ENCODE measurements around the gene DSCAM. TPM values are rescaled to one million over a fixed set of nuclear protein-coding genes. Genes with fewer than 3 reads are reported as not detected.

The DSCAM gene
- total RNA-seq, 1 donor from 2014 or later, result not detected

DNA sequence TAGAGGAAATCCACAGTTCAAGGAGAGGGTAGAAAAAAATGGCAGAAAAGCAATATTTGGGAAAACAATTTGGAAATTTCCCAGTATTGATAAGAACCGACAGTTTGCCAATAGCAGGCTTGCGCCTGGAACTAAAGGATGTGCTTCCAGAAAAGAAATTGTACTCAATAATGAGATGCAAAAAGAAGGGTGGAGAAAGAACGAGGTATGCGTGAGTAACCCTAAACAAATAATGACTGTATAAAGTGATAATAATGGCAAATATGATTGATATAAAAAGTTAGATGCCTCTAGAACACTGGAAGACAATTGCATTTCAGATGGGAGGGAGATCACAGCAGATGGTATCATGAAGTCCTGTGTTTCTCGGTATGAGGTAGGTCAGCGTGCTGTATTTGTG, 458.9 kb downstream of the DSCAM start:
- no peak overlapping the region for H3K4me3 ChIP-seq
- no peaks in the 10 kb centered on the region for H3K36me3 ChIP-seq
- H3K27me3 ChIP-seq, result no peaks in the 10 kb centered on the region
- intact Hi-C loops (cut with DNase I), result no loop called here
- no peak for DNase-seq (ENCODE audit: extremely low spot score in 2 of 2)
- no peak overlapping the region for H3K27ac ChIP-seq
- peaks cover 4% of the 10 kb centered on the region for H3K4me1 ChIP-seq
- no peaks in the 10 kb centered on the region for H3K9me3 ChIP-seq
- TF ChIP-seq POLR2AphosphoS5 (IDR thresholded peaks at IDR 0.05; ENCODE audit: insufficient read depth in 1 of 2, low read depth in 1 of 2) (no peak), POLR2A (IDR thresholded peaks at IDR 0.05) (no peak)
- TF ChIP-seq, protein P1, sequence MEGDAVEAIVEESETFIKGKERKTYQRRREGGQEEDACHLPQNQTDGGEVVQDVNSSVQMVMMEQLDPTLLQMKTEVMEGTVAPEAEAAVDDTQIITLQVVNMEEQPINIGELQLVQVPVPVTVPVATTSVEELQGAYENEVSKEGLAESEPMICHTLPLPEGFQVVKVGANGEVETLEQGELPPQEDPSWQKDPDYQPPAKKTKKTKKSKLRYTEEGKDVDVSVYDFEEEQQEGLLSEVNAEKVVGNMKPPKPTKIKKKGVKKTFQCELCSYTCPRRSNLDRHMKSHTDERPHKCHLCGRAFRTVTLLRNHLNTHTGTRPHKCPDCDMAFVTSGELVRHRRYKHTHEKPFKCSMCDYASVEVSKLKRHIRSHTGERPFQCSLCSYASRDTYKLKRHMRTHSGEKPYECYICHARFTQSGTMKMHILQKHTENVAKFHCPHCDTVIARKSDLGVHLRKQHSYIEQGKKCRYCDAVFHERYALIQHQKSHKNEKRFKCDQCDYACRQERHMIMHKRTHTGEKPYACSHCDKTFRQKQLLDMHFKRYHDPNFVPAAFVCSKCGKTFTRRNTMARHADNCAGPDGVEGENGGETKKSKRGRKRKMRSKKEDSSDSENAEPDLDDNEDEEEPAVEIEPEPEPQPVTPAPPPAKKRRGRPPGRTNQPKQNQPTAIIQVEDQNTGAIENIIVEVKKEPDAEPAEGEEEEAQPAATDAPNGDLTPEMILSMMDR (IDR thresholded peaks at IDR 0.05), result no peak

DNA sequence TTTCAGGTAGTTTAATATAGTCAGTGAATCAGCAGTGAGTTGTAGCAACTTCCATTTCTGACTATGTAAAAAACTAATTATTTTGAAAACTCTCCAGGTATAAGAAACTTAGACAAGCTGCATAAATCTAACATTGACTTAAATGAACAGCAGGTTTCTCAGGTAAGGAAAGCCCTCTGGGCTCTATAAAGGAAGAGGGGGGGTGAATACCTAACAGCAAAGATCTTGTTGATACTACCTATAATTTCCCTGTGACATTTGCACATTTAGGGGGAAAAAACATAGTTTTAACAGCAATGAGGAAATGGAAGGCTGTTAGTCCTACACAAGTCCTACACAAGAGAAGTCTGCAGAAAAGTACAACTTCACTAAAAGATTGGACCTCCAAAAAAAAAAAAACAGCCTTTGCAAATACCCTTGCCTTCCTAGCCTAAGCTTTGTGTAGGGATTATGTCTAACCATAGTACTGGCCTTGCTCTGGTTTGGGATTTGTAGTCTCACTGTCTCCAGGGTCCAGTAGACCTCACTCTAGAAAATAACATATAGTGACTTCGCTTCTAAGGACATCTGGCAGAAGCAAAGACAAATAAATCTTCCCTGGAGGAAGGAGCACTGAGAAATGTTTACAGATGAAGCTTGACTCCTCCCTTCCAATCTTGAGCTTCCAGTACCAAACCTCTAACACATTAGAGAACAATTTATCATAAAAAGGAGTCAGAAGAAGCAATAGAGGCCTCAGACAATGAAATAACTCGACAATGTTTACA, 459.8 kb downstream of the DSCAM start:
- intact Hi-C loops (cut with DNase I), result no loop called here

DNA sequence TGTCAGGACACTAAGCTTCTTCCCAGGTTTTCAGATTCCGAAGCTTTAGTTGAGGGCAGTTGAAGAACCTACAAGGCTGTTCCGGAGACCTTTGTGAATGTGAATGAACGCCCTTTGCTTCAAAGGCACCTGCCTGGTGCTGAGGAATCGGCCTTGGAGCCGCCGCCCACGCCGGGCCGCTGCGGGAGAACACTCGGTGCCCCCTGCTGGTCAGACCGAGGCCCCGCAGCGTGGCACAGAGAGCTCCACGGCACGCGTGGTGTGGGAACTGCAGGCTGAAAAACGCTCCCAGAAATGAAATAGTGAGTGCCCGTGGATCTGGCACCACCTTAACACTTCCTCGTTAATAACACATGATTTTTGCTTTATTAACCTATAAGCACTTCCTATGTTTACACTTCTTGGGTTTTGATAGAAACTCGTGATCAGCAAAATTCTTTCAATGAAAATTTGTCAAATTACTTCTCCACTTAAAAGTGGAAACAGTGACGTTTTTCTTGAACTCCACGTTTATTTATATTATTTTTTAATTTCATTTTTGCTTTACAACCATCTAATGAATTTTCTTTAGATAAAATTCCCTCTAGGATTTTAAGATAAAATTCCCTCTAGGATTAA, 460.6 kb downstream of the DSCAM start:
- no peak for DNase-seq (ENCODE audit: extremely low spot score in 2 of 2)
- Histone ChIP-seq H3K9me3 (no peaks in the 10 kb centered on the region), H3K27ac (no peak overlapping the region), H3K4me3 (no peak overlapping the region), H3K27me3 (no peaks in the 10 kb centered on the region), H3K36me3 (no peaks in the 10 kb centered on the region), H3K4me1 (peaks cover 4% of the 10 kb centered on the region)
- TF ChIP-seq POLR2A (IDR thresholded peaks at IDR 0.05), result no peak
- TF ChIP-seq, protein P1 (IDR thresholded peaks at IDR 0.05), result peak in 2 of 3 experiments; percentile 23 to 66
- intact Hi-C loops (cut with DNase I), result no loop called here

More for the DNA sequence above, 459.8 kb downstream of the DSCAM start:
- peaks cover 4% of the 10 kb centered on the region for H3K4me1 ChIP-seq
- no peak for TF ChIP-seq POLR2A (IDR thresholded peaks at IDR 0.05)
- TF ChIP-seq, protein P1 (IDR thresholded peaks at IDR 0.05), result no peak
- no peak for TF ChIP-seq POLR2AphosphoS5 (IDR thresholded peaks at IDR 0.05; ENCODE audit: insufficient read depth in 1 of 2, low read depth in 1 of 2)
- no peaks in the 10 kb centered on the region for H3K36me3 ChIP-seq
- no peaks in the 10 kb centered on the region for H3K9me3 ChIP-seq
- no peak overlapping the region for H3K4me3 ChIP-seq
- DNase-seq (ENCODE audit: extremely low spot score in 2 of 2), result no peak
- no peaks in the 10 kb centered on the region for H3K27me3 ChIP-seq
- no peak overlapping the region for H3K27ac ChIP-seq

DNA sequence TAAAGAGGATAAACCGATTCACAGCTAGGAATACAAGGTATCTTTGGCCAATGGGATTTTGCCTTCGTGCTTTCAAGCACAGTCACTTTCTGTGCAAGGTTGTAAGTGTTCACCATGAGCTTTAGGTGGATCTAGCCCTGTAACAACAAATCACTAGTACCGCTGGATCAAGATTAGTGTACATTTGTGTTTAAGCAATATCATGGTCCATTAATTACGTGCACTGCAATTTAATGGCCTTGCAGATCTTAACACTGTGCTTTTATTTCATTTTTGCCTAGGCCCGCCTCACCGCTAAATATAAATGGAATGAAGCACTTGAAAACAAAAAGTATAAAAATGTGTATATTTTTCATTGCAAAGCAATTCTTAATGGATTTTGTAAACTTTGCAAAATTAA, 461.1 kb downstream of the DSCAM start:
- intact Hi-C loops (cut with DNase I), result no loop called here
- DNase-seq (ENCODE audit: extremely low spot score in 2 of 2), result no peak
- H3K4me3 ChIP-seq, result no peak overlapping the region
- H3K4me1 ChIP-seq, result peaks cover 4% of the 10 kb centered on the region
- TF ChIP-seq POLR2A (IDR thresholded peaks at IDR 0.05) (no peak), POLR2AphosphoS5 (IDR thresholded peaks at IDR 0.05; ENCODE audit: insufficient read depth in 1 of 2, low read depth in 1 of 2) (no peak)
- TF ChIP-seq, protein P1 (IDR thresholded peaks at IDR 0.05), result no peak
- H3K27ac ChIP-seq, result no peak overlapping the region
- no peaks in the 10 kb centered on the region for H3K9me3 ChIP-seq
- H3K36me3 ChIP-seq, result no peaks in the 10 kb centered on the region
- H3K27me3 ChIP-seq, result no peaks in the 10 kb centered on the region

DNA sequence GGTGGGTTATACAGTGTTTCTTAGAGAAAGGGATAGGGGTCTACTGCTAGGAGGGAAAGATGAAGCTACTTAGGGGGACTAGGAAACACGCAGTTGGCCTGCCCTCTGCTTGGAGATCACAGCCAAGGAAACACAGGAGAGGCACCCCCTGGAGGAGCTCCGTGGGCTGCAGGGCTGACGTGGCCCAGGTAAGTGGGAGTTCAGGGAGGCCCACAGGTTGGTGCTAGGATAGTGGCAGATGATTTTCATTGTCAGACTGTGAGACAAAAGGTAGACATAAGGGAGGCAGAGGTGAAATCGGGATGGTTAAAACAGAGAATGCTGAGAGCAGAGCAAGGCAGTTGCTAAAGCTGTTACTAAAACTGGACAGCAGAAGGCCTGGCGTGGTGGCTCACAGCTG, 463.0 kb downstream of the DSCAM start:
- no peaks in the 10 kb centered on the region for H3K9me3 ChIP-seq
- TF ChIP-seq POLR2AphosphoS5 (IDR thresholded peaks at IDR 0.05; ENCODE audit: insufficient read depth in 1 of 2, low read depth in 1 of 2), result no peak
- no peak for TF ChIP-seq POLR2A (IDR thresholded peaks at IDR 0.05)
- TF ChIP-seq, protein P1 (IDR thresholded peaks at IDR 0.05), result no peak
- DNase-seq (ENCODE audit: extremely low spot score in 2 of 2), result no peak
- H3K27ac ChIP-seq, result no peak overlapping the region
- no peaks in the 10 kb centered on the region for H3K27me3 ChIP-seq
- peaks cover 4% of the 10 kb centered on the region for H3K4me1 ChIP-seq
- intact Hi-C loops (cut with DNase I), result no loop called here
- no peaks in the 10 kb centered on the region for H3K36me3 ChIP-seq
- no peak overlapping the region for H3K4me3 ChIP-seq

Data from vagina (tissue), 2 donors.